Measurements from ENCODE around the gene AGRN. TPM values are rescaled to one million over a fixed set of nuclear protein-coding genes. Genes with fewer than 3 reads are reported as not detected.

Gene AGRN
- total RNA-seq, 1 experiment from 2014 or later: 134 TPM

DNA sequence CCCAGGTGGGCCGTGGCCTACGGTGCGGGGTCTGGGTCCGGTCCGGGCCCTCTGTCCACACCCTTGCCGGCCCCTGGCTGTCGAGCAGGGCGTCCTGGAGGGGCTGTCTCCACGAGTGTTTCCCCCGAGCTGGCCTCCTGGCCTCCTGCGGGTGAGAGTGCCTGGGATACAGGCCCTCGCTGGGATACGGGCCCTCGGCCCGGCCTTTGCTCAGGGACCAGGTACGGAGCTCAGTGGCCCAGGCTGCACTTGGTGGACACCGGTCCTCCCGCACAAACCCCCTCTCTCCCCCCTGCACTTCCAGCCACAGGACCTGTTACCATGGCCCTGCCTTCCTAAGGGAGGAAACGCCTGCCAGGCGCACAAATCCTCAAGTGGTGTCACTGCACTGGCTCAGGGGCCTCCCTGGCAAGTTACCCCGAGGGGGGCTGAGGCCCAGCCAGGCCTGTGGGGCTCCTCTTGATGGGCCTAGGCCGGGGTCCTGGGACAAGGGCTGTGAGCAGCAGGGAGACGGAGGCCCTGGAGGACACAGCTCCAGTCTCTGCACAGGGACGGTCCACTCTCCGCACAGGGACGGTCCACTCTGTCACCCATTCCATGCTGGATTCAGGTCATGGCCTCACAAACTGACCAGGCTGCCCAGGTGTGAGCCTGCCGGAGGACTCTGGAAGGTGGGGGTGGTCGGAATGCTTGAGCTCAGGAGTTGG is 72.4 kb downstream of the AGRN start:
- Histone ChIP-seq H3K4me3 (replicated peaks in 1 of 2; ENCODE audit: low read depth in 1 of 2, low read length in 2 of 2) (no peak overlapping the region), H3K4me1 (ENCODE audit: control insufficient read depth in 1 of 2, insufficient read depth in 2 of 2, low read length in 2 of 2) (no peaks in the 10 kb centered on the region; a peak in 1 of 4 replicates), H3K36me3 (ENCODE audit: control insufficient read depth in 1 of 2, insufficient read depth in 2 of 2, low read length in 2 of 2) (no peaks in the 10 kb centered on the region), H2AFZ (ENCODE audit: low read depth, low read length, poor library complexity, severe bottlenecking) (no peak overlapping the region), H4K20me1 (ENCODE audit: insufficient read depth) (no peaks in the 10 kb centered on the region), H3K4me2 (ENCODE audit: low read length) (no peak overlapping the region), H3K9me3 (ENCODE audit: control insufficient read depth in 1 of 2, insufficient read depth in 1 of 2, low read depth in 1 of 2, low read length in 2 of 2) (no peaks in the 10 kb centered on the region), H3K9ac (ENCODE audit: low read length) (no peak overlapping the region), H3K9me2 (ENCODE audit: insufficient read depth) (no peaks in the 10 kb centered on the region), H3K79me2 (ENCODE audit: insufficient read depth, low read length) (no peaks in the 10 kb centered on the region), H3K27me3 (ENCODE audit: insufficient read depth, low read length) (no peaks in the 10 kb centered on the region), H3K27ac (ENCODE audit: low read depth, low read length) (no peak overlapping the region)
- no TSS peak for BruUV-seq (replicated peaks)
- ChIA-PET RAD21 (ENCODE audit: low non-redundant PET in 1 of 2, low total read pairs in 2 of 2, uncharacterized antibody in 2 of 2, unreplicated experiment in 2 of 2) (no interaction called here), POLR2A (no interaction called here), CTCF (no interaction called here)
- intact Hi-C loops (cut with micrococcal nuclease): no loop called here
- DNase-seq (ENCODE audit: low read depth, low spot score): no peak
- TF ChIP-seq CBX3 (IDR thresholded peaks at IDR 0.05; ENCODE audit: low read depth) (no peak), YY1 (IDR thresholded peaks at IDR 0.05; ENCODE audit: extremely low read depth, insufficient replicate concordance, low read depth, low read length) (no peak), TCF7L2 (IDR thresholded peaks at IDR 0.05; ENCODE audit: borderline replicate concordance, extremely low read depth, insufficient read depth, insufficient read length) (no peak), ELF1 (IDR thresholded peaks at IDR 0.05; ENCODE audit: borderline replicate concordance, low read depth) (no peak), FOSL1 (IDR thresholded peaks at IDR 0.05; ENCODE audit: low read depth) (no peak), EGR1 (IDR thresholded peaks at IDR 0.05; ENCODE audit: low read depth) (no peak), POLR2AphosphoS5 (IDR thresholded peaks at IDR 0.05; ENCODE audit: low read depth, low read length) (no peak), ZFX (IDR thresholded peaks at IDR 0.05) (no peak), SRF (IDR thresholded peaks at IDR 0.05; ENCODE audit: low read depth) (no peak), EZH2phosphoT487 (IDR thresholded peaks at IDR 0.05; ENCODE audit: borderline replicate concordance) (no peak), CEBPB (IDR thresholded peaks at IDR 0.05; ENCODE audit: low read depth) (no peak)
- TF ChIP-seq, protein P1, sequence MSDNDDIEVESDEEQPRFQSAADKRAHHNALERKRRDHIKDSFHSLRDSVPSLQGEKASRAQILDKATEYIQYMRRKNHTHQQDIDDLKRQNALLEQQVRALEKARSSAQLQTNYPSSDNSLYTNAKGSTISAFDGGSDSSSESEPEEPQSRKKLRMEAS (IDR thresholded peaks at IDR 0.05): no peak
- TF ChIP-seq, protein P2, sequence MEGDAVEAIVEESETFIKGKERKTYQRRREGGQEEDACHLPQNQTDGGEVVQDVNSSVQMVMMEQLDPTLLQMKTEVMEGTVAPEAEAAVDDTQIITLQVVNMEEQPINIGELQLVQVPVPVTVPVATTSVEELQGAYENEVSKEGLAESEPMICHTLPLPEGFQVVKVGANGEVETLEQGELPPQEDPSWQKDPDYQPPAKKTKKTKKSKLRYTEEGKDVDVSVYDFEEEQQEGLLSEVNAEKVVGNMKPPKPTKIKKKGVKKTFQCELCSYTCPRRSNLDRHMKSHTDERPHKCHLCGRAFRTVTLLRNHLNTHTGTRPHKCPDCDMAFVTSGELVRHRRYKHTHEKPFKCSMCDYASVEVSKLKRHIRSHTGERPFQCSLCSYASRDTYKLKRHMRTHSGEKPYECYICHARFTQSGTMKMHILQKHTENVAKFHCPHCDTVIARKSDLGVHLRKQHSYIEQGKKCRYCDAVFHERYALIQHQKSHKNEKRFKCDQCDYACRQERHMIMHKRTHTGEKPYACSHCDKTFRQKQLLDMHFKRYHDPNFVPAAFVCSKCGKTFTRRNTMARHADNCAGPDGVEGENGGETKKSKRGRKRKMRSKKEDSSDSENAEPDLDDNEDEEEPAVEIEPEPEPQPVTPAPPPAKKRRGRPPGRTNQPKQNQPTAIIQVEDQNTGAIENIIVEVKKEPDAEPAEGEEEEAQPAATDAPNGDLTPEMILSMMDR (IDR thresholded peaks at IDR 0.05 in 2 of 3, conservative IDR thresholded peaks at IDR 0.05 in 1 of 3; ENCODE audit: borderline replicate concordance in 1 of 3, insufficient read depth in 1 of 3, low read depth in 2 of 3, low read length in 2 of 3): no peak
- TF ChIP-seq, protein P3, sequence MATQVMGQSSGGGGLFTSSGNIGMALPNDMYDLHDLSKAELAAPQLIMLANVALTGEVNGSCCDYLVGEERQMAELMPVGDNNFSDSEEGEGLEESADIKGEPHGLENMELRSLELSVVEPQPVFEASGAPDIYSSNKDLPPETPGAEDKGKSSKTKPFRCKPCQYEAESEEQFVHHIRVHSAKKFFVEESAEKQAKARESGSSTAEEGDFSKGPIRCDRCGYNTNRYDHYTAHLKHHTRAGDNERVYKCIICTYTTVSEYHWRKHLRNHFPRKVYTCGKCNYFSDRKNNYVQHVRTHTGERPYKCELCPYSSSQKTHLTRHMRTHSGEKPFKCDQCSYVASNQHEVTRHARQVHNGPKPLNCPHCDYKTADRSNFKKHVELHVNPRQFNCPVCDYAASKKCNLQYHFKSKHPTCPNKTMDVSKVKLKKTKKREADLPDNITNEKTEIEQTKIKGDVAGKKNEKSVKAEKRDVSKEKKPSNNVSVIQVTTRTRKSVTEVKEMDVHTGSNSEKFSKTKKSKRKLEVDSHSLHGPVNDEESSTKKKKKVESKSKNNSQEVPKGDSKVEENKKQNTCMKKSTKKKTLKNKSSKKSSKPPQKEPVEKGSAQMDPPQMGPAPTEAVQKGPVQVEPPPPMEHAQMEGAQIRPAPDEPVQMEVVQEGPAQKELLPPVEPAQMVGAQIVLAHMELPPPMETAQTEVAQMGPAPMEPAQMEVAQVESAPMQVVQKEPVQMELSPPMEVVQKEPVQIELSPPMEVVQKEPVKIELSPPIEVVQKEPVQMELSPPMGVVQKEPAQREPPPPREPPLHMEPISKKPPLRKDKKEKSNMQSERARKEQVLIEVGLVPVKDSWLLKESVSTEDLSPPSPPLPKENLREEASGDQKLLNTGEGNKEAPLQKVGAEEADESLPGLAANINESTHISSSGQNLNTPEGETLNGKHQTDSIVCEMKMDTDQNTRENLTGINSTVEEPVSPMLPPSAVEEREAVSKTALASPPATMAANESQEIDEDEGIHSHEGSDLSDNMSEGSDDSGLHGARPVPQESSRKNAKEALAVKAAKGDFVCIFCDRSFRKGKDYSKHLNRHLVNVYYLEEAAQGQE (IDR thresholded peaks at IDR 0.05; ENCODE audit: low read depth): no peak
- no peak for ATAC-seq

Measured in HCT116 (cell line).